K562 (cell line): ENCODE data around the gene RABL2A. TPM values are rescaled to one million over a fixed set of nuclear protein-coding genes. Genes with fewer than 3 reads are reported as not detected.
"Not testable (repeated sequence)": the region's sequence is repeated elsewhere in the genome, so short reads cannot be mapped to it uniquely, and the experiment has no call there.

Source experiments
- ATAC-seq: fragments of 200-7000 bp; cut with Tn5 transposase; 3 replicates; pipeline ENCODE4 v1.9.1; 2020; ENCODE audit warnings: moderate library complexity
- BruUV-seq: library from RNA; stranded (reverse); fragments of 400-500 nt; replicated peaks from 2 replicates; lab custom pipeline; 2021; lab: Mats Ljungman, UMichigan
- CTCF ChIA-PET: fragments of 300-600 bp; formaldehyde crosslinking; extraction: SDS; loops from one replicate; lab custom pipeline; 2021; ENCODE audit warnings: low intra/inter-chr PET ratio; lab: Yijun Ruan, JAX
- POLR2A ChIA-PET: fragments of 300-600, 350-650 bp; sonication (Branson Sonifier 250); formaldehyde crosslinking; extraction: SDS; loops from one replicate; lab custom pipeline; 2021; ENCODE audit warnings: antibody characterized with exemption, inconsistent platforms; lab: Yijun Ruan, JAX
- DNase-seq, 4 experiments: peaks; one replicate each; pipeline versions ENCODE4 v3.0.0 to v3.0.0-alpha.2; 2011 to 2018; ENCODE audit warnings: low spot score in 3 of 4, mixed read lengths in 3 of 4; ENCODE audit errors: extremely low read depth in 1 of 4
- FAIRE-seq: peaks from 2 replicates; lab custom pipeline; 2011; peaks lifted over from hg19 to GRCh38; lab: Jason Lieb, UNC
- H2AFZ ChIP-seq: 2 replicates; pipeline ENCODE4 v1.6.0; 2011; ENCODE audit warnings: low read depth, low read length, control low read depth, inconsistent platforms
- H3K27ac ChIP-seq: fragments of 200-600 bp; 3 replicates; pipeline ENCODE4 v1.8.0; 2011; ENCODE audit warnings: low read depth, mild to moderate bottlenecking, control low read depth, inconsistent platforms, low read length, moderate library complexity, mixed read lengths; ENCODE audit errors: extremely low read depth
- H3K27me3 ChIP-seq, 2 experiments: fragments of 300-600 bp in 1 of 2; 2 replicates in 1 of 2; 3 replicates in 1 of 2; pipeline versions ENCODE4 v1.6.0 to v1.8.0; 2011; ENCODE audit warnings: inconsistent platforms in 2 of 2, low read length in 2 of 2, mild to moderate bottlenecking in 1 of 2, mixed read lengths in 1 of 2, moderate library complexity in 1 of 2; ENCODE audit not compliant: control insufficient read depth in 2 of 2, insufficient read depth in 2 of 2
- H3K36me3 ChIP-seq: fragments of 300-600 bp; 3 replicates; pipeline ENCODE4 v1.8.0; 2011; ENCODE audit warnings: mild to moderate bottlenecking, low read length, inconsistent platforms; ENCODE audit not compliant: control insufficient read depth, insufficient read depth
- H3K4me1 ChIP-seq, 2 experiments: fragments of 200-600 bp in 1 of 2; replicated peaks in 1 of 2; 2 replicates in 1 of 2; 3 replicates in 1 of 2; pipeline versions ENCODE4 v1.5.1 to v1.8.0; 2011; ENCODE audit warnings: inconsistent platforms in 2 of 2, low read length in 2 of 2, mild to moderate bottlenecking in 1 of 2, mixed read lengths in 1 of 2, moderate library complexity in 1 of 2; ENCODE audit not compliant: control insufficient read depth in 2 of 2, insufficient read depth in 2 of 2
- H3K4me2 ChIP-seq: 2 replicates; pipeline ENCODE4 v1.6.1; 2011; ENCODE audit warnings: low read length, control low read depth, inconsistent platforms, mixed read lengths; ENCODE audit not compliant: insufficient read depth
- H3K4me3 ChIP-seq: fragments of 200-600 bp; sonication (generic), shearing (Covaris generic); 2 replicates; pipeline ENCODE4 v1.5.1; 2016; ENCODE audit warnings: control low read depth, inconsistent platforms
- H3K79me2 ChIP-seq: fragments of 200-600 bp; 3 replicates; pipeline ENCODE4 v1.8.0; 2011; ENCODE audit warnings: low read length, inconsistent platforms; ENCODE audit not compliant: control insufficient read depth, insufficient read depth
- H3K9ac ChIP-seq, 2 experiments: 2 replicates each; pipeline versions ENCODE4 v1.6.0 to v1.6.1; 2011; ENCODE audit warnings: low read depth in 2 of 2, low read length in 2 of 2, control low read depth in 1 of 2, inconsistent platforms in 1 of 2, mild to moderate bottlenecking in 1 of 2, mixed read lengths in 1 of 2; ENCODE audit not compliant: insufficient read depth in 1 of 2
- H3K9me1 ChIP-seq: one replicate; pipeline ENCODE4 v1.6.0; 2011; ENCODE audit warnings: inconsistent platforms, mild to moderate bottlenecking, low read length, moderate library complexity; ENCODE audit not compliant: control insufficient read depth, insufficient read depth
- H3K9me3 ChIP-seq: replicated peaks from 2 replicates; pipeline ENCODE4 v1.5.1; 2011; ENCODE audit warnings: low read depth, low read length, inconsistent platforms; ENCODE audit not compliant: control insufficient read depth, insufficient read depth
- H4K20me1 ChIP-seq: replicated peaks from 2 replicates; pipeline ENCODE4 v1.6.1; 2011; ENCODE audit warnings: low read length, inconsistent platforms, mixed read lengths; ENCODE audit not compliant: control insufficient read depth, insufficient read depth
- WGBS: fragments of 100-300 bp; shearing (Covaris generic); methylation state at CpG from one replicate; pipeline ENCODE4 v1.1.6; 2016; ENCODE audit warnings: low coverage, mixed read lengths; ENCODE audit not compliant: insufficient coverage; ENCODE audit errors: missing lambda C conversion rate; 5-methylcytosine and 5-hydroxymethylcytosine counted together
- in situ Hi-C: fragments of 300-500 bp; cut with MboI; formaldehyde crosslinking; loops from 4 replicates; pipeline ENCODE4 v1.15.0; 2018; ENCODE audit warnings: inconsistent platforms, mixed read lengths
- intact Hi-C: fragments of 100-400 bp; cut with micrococcal nuclease; formaldehyde crosslinking; loops from 2 replicates; pipeline ENCODE4 v1.14.2; 2022
- polyA plus RNA-seq, 8 experiments: library from polyadenylated mRNA; depleted of rRNA in 4 of 8; stranded (reverse) in 5 of 8; unstranded in 3 of 8; fragments of >200 nt; fragmentation: Nextera tagmentation in 2 of 8; fragmentation: Illumina TruSeq in 1 of 8; extraction: Ambion mirVana in 2 of 8; extraction: Trizol in 1 of 8; gene quantifications; 2 replicates each; pipeline versions ENCODE4 v1.2.1 to v1.2.3, GENCODE V29; 2011 to 2014; ENCODE audit warnings: inconsistent platforms in 1 of 8, missing spikeins in 1 of 8
- total RNA-seq, 7 experiments: library from RNA; depleted of rRNA in 6 of 7; stranded (reverse); fragments of >200 nt in 6 of 7; fragmentation: Illumina TruSeq in 2 of 7; extraction: Trizol in 2 of 7; gene quantifications; 2 replicates each; pipeline versions ENCODE4 v1.2.1 to v1.2.3, GENCODE V29; 2011 to 2021; ENCODE audit warnings: low replicate concordance in 1 of 7
- TF ChIP-seq, protein P1 (sequence below), 3 experiments: IDR thresholded peaks in 2 of 3; conservative IDR thresholded peaks in 1 of 3; 2 replicates each; pipeline ENCODE4 v1.5.1; 2011 to 2012; ENCODE audit warnings: low read length in 3 of 3, mild to moderate bottlenecking in 3 of 3, control low read depth in 2 of 3, improper control_type of control experiment in 1 of 3, inconsistent platforms in 1 of 3, low read depth in 1 of 3, mixed read lengths in 1 of 3, moderate library complexity in 1 of 3; ENCODE audit not compliant: insufficient read depth in 2 of 3
- TF ChIP-seq, protein P2 (sequence below): sonication (generic); formaldehyde crosslinking; IDR thresholded peaks from 2 replicates; pipeline ENCODE4 v1.8.0; 2022; ENCODE audit warnings: missing genetic modification reagents, mild to moderate bottlenecking, moderate library complexity, borderline replicate concordance

RABL2A gene
- total and polyA plus RNA-seq, 9 of the 15 experiments (the other 6 are each of a cell fraction or from before 2014, with no cell fraction given) = 0.27 to 5.8 (median 3.2) TPM

DNA sequence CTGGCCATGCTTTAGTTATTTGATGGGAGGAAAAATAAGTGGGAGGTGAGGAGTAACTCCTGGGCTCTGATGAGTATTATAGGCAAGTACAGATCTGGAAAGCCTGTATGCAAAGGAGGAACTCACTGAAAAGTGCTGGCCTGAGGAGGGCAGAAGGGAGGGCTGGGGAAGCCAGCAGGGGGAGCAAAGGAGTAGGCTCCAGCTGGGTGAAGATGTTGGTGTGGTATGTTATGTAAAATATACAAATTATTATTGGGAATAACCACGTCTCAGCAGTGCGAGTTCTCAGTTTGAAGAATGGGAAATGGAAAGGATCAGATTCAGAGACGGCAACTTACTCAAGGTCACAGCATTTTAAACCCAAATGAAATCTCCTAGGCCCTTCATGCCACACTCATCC, 39.9 kb upstream of the RABL2A start (continued):
- TF ChIP-seq, protein P1, sequence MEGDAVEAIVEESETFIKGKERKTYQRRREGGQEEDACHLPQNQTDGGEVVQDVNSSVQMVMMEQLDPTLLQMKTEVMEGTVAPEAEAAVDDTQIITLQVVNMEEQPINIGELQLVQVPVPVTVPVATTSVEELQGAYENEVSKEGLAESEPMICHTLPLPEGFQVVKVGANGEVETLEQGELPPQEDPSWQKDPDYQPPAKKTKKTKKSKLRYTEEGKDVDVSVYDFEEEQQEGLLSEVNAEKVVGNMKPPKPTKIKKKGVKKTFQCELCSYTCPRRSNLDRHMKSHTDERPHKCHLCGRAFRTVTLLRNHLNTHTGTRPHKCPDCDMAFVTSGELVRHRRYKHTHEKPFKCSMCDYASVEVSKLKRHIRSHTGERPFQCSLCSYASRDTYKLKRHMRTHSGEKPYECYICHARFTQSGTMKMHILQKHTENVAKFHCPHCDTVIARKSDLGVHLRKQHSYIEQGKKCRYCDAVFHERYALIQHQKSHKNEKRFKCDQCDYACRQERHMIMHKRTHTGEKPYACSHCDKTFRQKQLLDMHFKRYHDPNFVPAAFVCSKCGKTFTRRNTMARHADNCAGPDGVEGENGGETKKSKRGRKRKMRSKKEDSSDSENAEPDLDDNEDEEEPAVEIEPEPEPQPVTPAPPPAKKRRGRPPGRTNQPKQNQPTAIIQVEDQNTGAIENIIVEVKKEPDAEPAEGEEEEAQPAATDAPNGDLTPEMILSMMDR (IDR thresholded peaks at IDR 0.05 in 2 of 3, conservative IDR thresholded peaks at IDR 0.05 in 1 of 3; ENCODE audit: insufficient read depth in 2 of 3, low read depth in 1 of 3, low read length in 3 of 3) = peak; percentile 38 to 47 (median 39); a peak in 5 of 6 replicates
- TF ChIP-seq, protein P2, sequence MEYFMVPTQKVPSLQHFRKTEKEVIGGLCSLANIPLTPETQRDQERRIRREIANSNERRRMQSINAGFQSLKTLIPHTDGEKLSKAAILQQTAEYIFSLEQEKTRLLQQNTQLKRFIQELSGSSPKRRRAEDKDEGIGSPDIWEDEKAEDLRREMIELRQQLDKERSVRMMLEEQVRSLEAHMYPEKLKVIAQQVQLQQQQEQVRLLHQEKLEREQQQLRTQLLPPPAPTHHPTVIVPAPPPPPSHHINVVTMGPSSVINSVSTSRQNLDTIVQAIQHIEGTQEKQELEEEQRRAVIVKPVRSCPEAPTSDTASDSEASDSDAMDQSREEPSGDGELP (CRISPR knock-in tag) = peak; percentile 58

GRCh38 chr2:113589591-113589990, 37.5 kb upstream of the RABL2A start:
- H3K4me2 ChIP-seq, H3K9me3 ChIP-seq, H3K36me3 ChIP-seq, H3K27ac ChIP-seq, H3K4me3 ChIP-seq, H3K27me3 ChIP-seq, CTCF ChIA-PET, POLR2A ChIA-PET, DNase-seq, H2AFZ ChIP-seq, H4K20me1 ChIP-seq, intact Hi-C loops, H3K9me1 ChIP-seq, BruUV-seq, H3K9ac ChIP-seq, in situ Hi-C loops, FAIRE-seq, H3K4me1 ChIP-seq, ATAC-seq: not testable (repeated sequence)
- 55% methylated on average over 4 of the region's 7 CpGs for WGBS
- peaks cover 12% of the 10 kb centered on the region for H3K79me2 ChIP-seq

- in situ Hi-C loops, H3K27me3 ChIP-seq, BruUV-seq, H3K4me1 ChIP-seq, H3K4me2 ChIP-seq, H3K9ac ChIP-seq, H3K9me1 ChIP-seq, H4K20me1 ChIP-seq, POLR2A ChIA-PET, H3K9me3 ChIP-seq, H3K36me3 ChIP-seq, intact Hi-C loops, H3K27ac ChIP-seq, FAIRE-seq, H3K79me2 ChIP-seq, ATAC-seq, CTCF ChIA-PET, H3K4me3 ChIP-seq, DNase-seq, H2AFZ ChIP-seq: not testable (repeated sequence)
- WGBS = no CpG with 5 or more reads among the region's 9 CpGs
Measured at GRCh38 chr2:113591926-113592325, 35.1 kb upstream of the RABL2A start.

DNA sequence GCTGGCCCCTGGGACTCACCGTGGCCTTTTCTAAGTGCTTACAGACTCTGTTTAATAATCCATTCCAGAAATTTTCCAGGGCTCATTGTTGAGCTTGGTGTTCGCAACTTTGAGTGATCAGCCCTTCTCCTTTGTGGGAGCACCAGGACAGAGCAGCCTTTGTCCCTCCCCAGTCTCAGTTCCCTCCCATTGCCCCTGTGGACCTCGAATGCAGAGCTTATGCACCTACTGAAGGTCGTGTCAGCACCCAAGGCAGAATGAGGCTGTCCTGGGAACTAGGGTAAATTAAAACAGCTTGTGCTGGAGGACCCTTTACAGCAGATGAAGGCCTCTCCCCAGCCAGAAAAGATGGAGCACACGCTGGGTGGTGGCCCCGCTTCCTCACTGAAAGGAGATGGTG, 33.8 kb upstream of the RABL2A start:
- POLR2A ChIA-PET, H3K4me3 ChIP-seq, ATAC-seq, H3K4me2 ChIP-seq, intact Hi-C loops, H3K9me3 ChIP-seq, FAIRE-seq, H3K27me3 ChIP-seq, H3K79me2 ChIP-seq, CTCF ChIA-PET, H4K20me1 ChIP-seq, BruUV-seq, H3K36me3 ChIP-seq, H3K9me1 ChIP-seq, H3K4me1 ChIP-seq, DNase-seq, in situ Hi-C loops, H3K27ac ChIP-seq, H3K9ac ChIP-seq, H2AFZ ChIP-seq: not testable (repeated sequence)
- WGBS = 47% methylated on average over 4 of the region's 6 CpGs
